Lower lobe of right lung (tissue), 2 donors: ENCODE data around the gene RPS24. TPM values are rescaled to one million over a fixed set of nuclear protein-coding genes. Genes with fewer than 3 reads are reported as not detected.

Experiments used
- ATAC-seq, 2 donors: fragments of 200-7000 bp; cut with Tn5 transposase; one replicate each; pipeline ENCODE4 v1.9.1; 2020 to 2022; ENCODE audit warnings: mild to moderate bottlenecking in 2 of 2, moderate library complexity in 2 of 2
- DNase-seq: peaks from one replicate; pipeline ENCODE4 v3.0.0-alpha.2; 2020
- H3K27ac ChIP-seq: fragments of 200-600 bp; one replicate; pipeline ENCODE4 v1.8.0; 2022
- H3K27me3 ChIP-seq: fragments of 200-600 bp; one replicate; pipeline ENCODE4 v1.8.0; 2022; ENCODE audit warnings: low read depth
- H3K36me3 ChIP-seq: fragments of 200-600 bp; one replicate; pipeline ENCODE4 v1.8.0; 2022; ENCODE audit warnings: mild to moderate bottlenecking
- H3K4me1 ChIP-seq: fragments of 200-600 bp; one replicate; pipeline ENCODE4 v1.8.0; 2022
- H3K4me3 ChIP-seq: fragments of 200-600 bp; one replicate; pipeline ENCODE4 v1.8.0; 2022; ENCODE audit warnings: mild to moderate bottlenecking
- H3K9me3 ChIP-seq: fragments of 200-600 bp; one replicate; pipeline ENCODE4 v1.8.0; 2022
- intact Hi-C: fragments of 100-400 bp; cut with DNase I; formaldehyde crosslinking; loops from one replicate; pipeline ENCODE4 v1.11.0; 2022
- total RNA-seq: library from RNA; stranded (reverse); fragmentation: NEBNext Ultra II Directional; extraction: Animal tissue kit (Norgen Biotek cat#: 25700); gene quantifications from one replicate; pipeline ENCODE4 v1.2.1, GENCODE V29; 2021
- TF ChIP-seq, protein P1 (sequence below): fragments of 200-600 bp; IDR thresholded peaks from one replicate; pipeline ENCODE4 v1.8.0; 2022; ENCODE audit warnings: antibody characterized with exemption, mild to moderate bottlenecking
- donor health status: DM: no; HTN: yes; CAD: no; lungs with severe emphysema.

The RPS24 gene
- total RNA-seq, 1 donor from 2014 or later: 1,077 TPM

DNA sequence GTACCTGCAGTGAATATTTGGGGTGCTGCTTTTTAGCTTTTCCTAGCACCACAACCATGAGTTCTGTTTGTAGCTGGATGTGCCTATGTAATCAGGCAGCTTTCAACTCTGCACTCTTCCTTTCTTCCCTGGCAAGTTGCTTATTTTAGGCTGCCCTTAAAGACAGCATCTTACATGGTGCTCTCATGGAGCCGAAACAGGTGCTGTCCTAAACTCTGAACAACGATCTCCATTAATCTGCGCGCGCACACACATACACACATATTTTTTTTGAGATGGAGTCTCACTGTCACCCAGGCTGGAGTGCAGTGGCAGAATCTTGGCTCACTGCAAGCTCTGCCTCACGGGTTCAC lies 9.1 kb downstream of the RPS24 start:
- no peaks in the 10 kb centered on the region for H3K27me3 ChIP-seq
- H3K27ac ChIP-seq: no peak overlapping the region
- H3K4me3 ChIP-seq: no peak overlapping the region
- H3K9me3 ChIP-seq: no peaks in the 10 kb centered on the region
- no peak for DNase-seq
- no peak for ATAC-seq
- H3K36me3 ChIP-seq: peaks cover 56% of the 10 kb centered on the region
- intact Hi-C loops: no loop called here
- H3K4me1 ChIP-seq: peaks cover 22% of the 10 kb centered on the region
- TF ChIP-seq, protein P1, sequence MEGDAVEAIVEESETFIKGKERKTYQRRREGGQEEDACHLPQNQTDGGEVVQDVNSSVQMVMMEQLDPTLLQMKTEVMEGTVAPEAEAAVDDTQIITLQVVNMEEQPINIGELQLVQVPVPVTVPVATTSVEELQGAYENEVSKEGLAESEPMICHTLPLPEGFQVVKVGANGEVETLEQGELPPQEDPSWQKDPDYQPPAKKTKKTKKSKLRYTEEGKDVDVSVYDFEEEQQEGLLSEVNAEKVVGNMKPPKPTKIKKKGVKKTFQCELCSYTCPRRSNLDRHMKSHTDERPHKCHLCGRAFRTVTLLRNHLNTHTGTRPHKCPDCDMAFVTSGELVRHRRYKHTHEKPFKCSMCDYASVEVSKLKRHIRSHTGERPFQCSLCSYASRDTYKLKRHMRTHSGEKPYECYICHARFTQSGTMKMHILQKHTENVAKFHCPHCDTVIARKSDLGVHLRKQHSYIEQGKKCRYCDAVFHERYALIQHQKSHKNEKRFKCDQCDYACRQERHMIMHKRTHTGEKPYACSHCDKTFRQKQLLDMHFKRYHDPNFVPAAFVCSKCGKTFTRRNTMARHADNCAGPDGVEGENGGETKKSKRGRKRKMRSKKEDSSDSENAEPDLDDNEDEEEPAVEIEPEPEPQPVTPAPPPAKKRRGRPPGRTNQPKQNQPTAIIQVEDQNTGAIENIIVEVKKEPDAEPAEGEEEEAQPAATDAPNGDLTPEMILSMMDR: no peak

- ATAC-seq: no peak
- Histone ChIP-seq H3K36me3 (peaks cover 42% of the 10 kb centered on the region), H3K27ac (no peak overlapping the region), H3K27me3 (no peaks in the 10 kb centered on the region), H3K9me3 (no peaks in the 10 kb centered on the region), H3K4me3 (no peak overlapping the region), H3K4me1 (peaks cover 8% of the 10 kb centered on the region)
- DNase-seq: no peak
- intact Hi-C loops: no loop called here
- TF ChIP-seq, protein P1: no peak
Observed at GRCh38 chr10:78044179-78044578, 10.5 kb downstream of the RPS24 start.

- no peak for ATAC-seq
- no peak overlapping the region for H3K27ac ChIP-seq
- intact Hi-C loops: no loop called here
- peaks cover 36% of the 10 kb centered on the region for H3K36me3 ChIP-seq
- no peak overlapping the region for H3K4me3 ChIP-seq
- TF ChIP-seq, protein P1: no peak
- no peaks in the 10 kb centered on the region for H3K9me3 ChIP-seq
- H3K27me3 ChIP-seq: no peaks in the 10 kb centered on the region
- DNase-seq: no peak
- H3K4me1 ChIP-seq: peaks cover 6% of the 10 kb centered on the region
Observed at GRCh38 chr10:78044699-78045098, 11.0 kb downstream of the RPS24 start.

DNA sequence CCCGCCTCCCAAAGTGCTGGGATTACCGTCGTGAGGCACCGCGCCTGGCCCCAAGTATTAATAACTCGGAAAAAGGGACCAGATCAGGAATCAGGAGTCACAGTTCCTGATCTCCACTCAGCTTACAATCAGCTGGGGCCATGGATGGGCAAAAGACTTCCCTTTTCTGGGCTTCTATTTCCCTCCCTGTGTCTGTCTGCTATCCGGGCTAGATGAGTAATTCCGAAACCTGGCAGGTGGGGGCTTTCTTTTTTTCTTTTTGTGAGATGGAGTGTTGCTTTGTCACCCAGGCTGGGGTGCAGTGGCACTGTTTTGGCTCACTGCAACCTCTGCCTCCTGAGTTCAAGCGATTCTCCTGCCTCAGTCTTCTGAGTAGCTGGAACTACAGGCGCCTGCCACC lies 11.6 kb downstream of the RPS24 start:
- TF ChIP-seq, protein P1: no peak
- no peak for DNase-seq
- peaks cover 31% of the 10 kb centered on the region for H3K36me3 ChIP-seq
- H3K27me3 ChIP-seq: no peaks in the 10 kb centered on the region
- no peak overlapping the region for H3K27ac ChIP-seq
- no peaks in the 10 kb centered on the region for H3K9me3 ChIP-seq
- H3K4me1 ChIP-seq: peaks cover 6% of the 10 kb centered on the region
- no peak for ATAC-seq
- no peak overlapping the region for H3K4me3 ChIP-seq
- intact Hi-C loops: no loop called here

DNA sequence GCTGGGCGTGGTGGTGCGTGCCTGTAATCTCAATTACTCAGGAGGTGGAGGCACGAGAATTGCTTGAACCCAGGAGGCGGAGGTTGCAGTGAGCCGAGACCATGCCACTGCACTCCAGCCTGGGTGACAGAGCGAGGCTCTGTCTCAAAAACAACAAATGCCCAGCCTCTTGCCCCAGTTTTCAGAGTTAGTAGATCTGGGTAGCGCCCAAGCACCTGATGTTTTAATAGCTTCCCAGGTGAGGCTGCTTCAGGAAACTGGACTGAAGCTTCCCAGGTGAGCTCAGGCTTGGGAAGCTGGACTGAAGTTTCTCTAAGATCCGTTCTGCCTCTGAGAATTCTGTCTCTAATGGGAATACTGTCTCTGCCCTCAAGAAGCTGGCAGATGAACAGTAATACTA lies 12.2 kb downstream of the RPS24 start:
- intact Hi-C loops: no loop called here
- TF ChIP-seq, protein P1: no peak
- no peaks in the 10 kb centered on the region for H3K9me3 ChIP-seq
- peaks cover 6% of the 10 kb centered on the region for H3K4me1 ChIP-seq
- H3K4me3 ChIP-seq: no peak overlapping the region
- ATAC-seq: no peak
- H3K36me3 ChIP-seq: peaks cover 25% of the 10 kb centered on the region
- H3K27me3 ChIP-seq: no peaks in the 10 kb centered on the region
- no peak overlapping the region for H3K27ac ChIP-seq
- DNase-seq: no peak

DNA sequence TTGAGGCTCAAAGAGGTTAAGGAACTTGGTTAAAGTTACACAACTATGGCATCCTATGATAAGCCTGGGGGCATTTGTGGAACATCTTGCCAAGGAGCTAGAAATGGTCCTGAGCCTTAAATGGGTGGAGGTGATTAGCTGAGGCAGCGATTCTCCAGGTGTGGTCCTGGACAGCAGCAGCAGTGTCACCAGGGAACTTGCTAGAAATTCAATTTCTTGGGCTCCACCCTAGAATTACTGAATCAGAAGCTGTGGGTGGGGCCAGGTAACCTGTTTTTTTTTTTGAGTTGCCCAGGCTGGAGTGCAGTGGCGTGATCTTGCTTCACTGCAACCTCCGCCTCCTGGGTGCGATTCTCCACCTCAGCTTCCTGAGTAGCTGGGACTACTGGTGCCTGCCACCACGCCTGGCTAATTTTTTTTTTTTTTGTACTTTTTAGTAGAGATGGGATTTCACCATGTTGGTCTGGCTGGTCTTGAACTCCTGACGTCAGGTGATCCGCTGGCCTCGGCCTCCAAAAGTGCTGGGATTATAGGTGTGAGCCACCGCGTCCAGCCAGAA lies 13.1 kb downstream of the RPS24 start:
- Histone ChIP-seq H3K4me1 (peaks cover 6% of the 10 kb centered on the region), H3K36me3 (peaks cover 16% of the 10 kb centered on the region), H3K9me3 (no peaks in the 10 kb centered on the region), H3K4me3 (no peak overlapping the region), H3K27me3 (no peaks in the 10 kb centered on the region), H3K27ac (no peak overlapping the region)
- TF ChIP-seq, protein P1: no peak
- intact Hi-C loops: no loop called here
- ATAC-seq (no peak), DNase-seq (no peak)
